Measurements from ENCODE around the gene MZB1. TPM values are rescaled to one million over a fixed set of nuclear protein-coding genes. Genes with fewer than 3 reads are reported as not detected.

Gene MZB1
- polyA plus RNA-seq, 3 donors = 0.38 to 1.0 (median 0.50) TPM

- DNase-seq (ENCODE audit: low read depth in 3 of 3, low spot score in 2 of 3) = no peak
Observed at GRCh38 chr5:139340051-139340450, 49.7 kb downstream of the MZB1 start.

Other genes starting within 250 kb of the MZB1 start
- gene SIL1, start 191.5 kb downstream of the MZB1 start, polyA plus RNA-seq (ENCODE audit: insufficient read length in 3 of 3) = 10 to 100 TPM; 52.1 to 59.7 (median 52.6) TPM
- 100 to 1,000 TPM; 702 to 822 (median 791) TPM for gene MATR3, start 96.2 kb downstream of the MZB1 start, polyA plus RNA-seq (ENCODE audit: insufficient read length in 3 of 3)
- gene PAIP2, start 48.1 kb downstream of the MZB1 start, polyA plus RNA-seq (ENCODE audit: insufficient read length in 3 of 3) = 100 to 1,000 TPM; 202 to 211 (median 203) TPM
- 10 to 100 TPM in 2 of 3 donors, 1 to 10 TPM in 1; 9.8 to 13.5 (median 12.3) TPM for gene SLC23A1, start 6.6 kb downstream of the MZB1 start, polyA plus RNA-seq (ENCODE audit: insufficient read length in 3 of 3)
- gene PROB1, start 5.2 kb upstream of the MZB1 start, polyA plus RNA-seq (ENCODE audit: insufficient read length in 3 of 3) = 1 to 10 TPM; 1.7 to 2.0 (median 1.9) TPM
- gene SPATA24, start 14.2 kb upstream of the MZB1 start, polyA plus RNA-seq (ENCODE audit: insufficient read length in 3 of 3) = 10 to 100 TPM; 11.6 to 13.3 (median 12.7) TPM
- gene DNAJC18, start 49.6 kb upstream of the MZB1 start, polyA plus RNA-seq (ENCODE audit: insufficient read length in 3 of 3) = 10 to 100 TPM; 27.5 to 33.4 (median 32.5) TPM
- 10 to 100 TPM; 28.9 to 30.6 (median 30.2) TPM for gene ECSCR, start 72.8 kb upstream of the MZB1 start, polyA plus RNA-seq (ENCODE audit: insufficient read length in 3 of 3)
- not detected for gene SMIM33, start 81.1 kb upstream of the MZB1 start, polyA plus RNA-seq (ENCODE audit: insufficient read length in 3 of 3)
- 10 to 100 TPM; 24.4 to 27.8 (median 24.7) TPM for gene STING1, start 92.8 kb upstream of the MZB1 start, polyA plus RNA-seq (ENCODE audit: insufficient read length in 3 of 3)
- 100 to 1,000 TPM; 175 to 188 (median 176) TPM for gene UBE2D2, start 171.4 kb upstream of the MZB1 start, polyA plus RNA-seq (ENCODE audit: insufficient read length in 3 of 3)